ENCODE results near the gene CABLES2. TPM values are rescaled to one million over a fixed set of nuclear protein-coding genes. Genes with fewer than 3 reads are reported as not detected.

The CABLES2 gene
- total and polyA plus RNA-seq, 9 of the 15 experiments (the other 6 are each of a cell fraction or from before 2014, with no cell fraction given), result 0.46 to 4.2 (median 1.6) TPM

DNA sequence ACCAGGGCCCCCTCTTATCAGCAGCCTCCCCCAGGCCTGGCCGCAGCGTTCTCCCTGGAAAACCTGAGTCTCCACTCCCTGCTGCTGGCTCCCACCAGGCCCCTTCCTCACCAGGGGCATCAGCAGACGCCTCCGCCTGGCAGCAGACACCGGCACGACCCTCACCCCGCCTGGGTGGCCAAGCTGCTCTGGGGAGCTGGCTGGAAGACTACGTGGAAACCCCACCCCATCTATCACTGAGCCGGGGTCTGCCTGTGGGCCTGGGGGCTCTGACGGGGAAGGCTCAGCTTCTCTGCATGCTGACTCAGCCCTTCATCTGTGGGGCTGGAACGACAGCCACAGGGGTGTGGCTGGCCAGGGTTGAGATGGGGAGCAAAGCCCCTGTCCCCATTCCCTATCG lies 39.4 kb upstream of the CABLES2 start (continued):
- TF ChIP-seq, protein P1, sequence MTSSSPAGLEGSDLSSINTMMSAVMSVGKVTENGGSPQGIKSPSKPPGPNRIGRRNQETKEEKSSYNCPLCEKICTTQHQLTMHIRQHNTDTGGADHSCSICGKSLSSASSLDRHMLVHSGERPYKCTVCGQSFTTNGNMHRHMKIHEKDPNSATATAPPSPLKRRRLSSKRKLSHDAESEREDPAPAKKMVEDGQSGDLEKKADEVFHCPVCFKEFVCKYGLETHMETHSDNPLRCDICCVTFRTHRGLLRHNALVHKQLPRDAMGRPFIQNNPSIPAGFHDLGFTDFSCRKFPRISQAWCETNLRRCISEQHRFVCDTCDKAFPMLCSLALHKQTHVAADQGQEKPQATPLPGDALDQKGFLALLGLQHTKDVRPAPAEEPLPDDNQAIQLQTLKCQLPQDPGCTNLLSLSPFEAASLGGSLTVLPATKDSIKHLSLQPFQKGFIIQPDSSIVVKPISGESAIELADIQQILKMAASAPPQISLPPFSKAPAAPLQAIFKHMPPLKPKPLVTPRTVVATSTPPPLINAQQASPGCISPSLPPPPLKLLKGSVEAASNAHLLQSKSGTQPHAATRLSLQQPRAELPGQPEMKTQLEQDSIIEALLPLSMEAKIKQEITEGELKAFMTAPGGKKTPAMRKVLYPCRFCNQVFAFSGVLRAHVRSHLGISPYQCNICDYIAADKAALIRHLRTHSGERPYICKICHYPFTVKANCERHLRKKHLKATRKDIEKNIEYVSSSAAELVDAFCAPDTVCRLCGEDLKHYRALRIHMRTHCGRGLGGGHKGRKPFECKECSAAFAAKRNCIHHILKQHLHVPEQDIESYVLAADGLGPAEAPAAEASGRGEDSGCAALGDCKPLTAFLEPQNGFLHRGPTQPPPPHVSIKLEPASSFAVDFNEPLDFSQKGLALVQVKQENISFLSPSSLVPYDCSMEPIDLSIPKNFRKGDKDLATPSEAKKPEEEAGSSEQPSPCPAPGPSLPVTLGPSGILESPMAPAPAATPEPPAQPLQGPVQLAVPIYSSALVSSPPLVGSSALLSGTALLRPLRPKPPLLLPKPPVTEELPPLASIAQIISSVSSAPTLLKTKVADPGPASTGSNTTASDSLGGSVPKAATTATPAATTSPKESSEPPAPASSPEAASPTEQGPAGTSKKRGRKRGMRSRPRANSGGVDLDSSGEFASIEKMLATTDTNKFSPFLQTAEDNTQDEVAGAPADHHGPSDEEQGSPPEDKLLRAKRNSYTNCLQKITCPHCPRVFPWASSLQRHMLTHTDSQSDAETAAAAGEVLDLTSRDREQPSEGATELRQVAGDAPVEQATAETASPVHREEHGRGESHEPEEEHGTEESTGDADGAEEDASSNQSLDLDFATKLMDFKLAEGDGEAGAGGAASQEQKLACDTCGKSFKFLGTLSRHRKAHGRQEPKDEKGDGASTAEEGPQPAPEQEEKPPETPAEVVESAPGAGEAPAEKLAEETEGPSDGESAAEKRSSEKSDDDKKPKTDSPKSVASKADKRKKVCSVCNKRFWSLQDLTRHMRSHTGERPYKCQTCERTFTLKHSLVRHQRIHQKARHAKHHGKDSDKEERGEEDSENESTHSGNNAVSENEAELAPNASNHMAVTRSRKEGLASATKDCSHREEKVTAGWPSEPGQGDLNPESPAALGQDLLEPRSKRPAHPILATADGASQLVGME (CRISPR knock-in tag; IDR thresholded peaks at IDR 0.05), result no peak
- TF ChIP-seq MAFF (IDR thresholded peaks at IDR 0.05; ENCODE audit: low read length) (0 out of 2 replicates have a peak, but pooled peaks have one; percentile 17), MTA3 (IDR thresholded peaks at IDR 0.05; ENCODE audit: borderline replicate concordance) (no peak), MAFK (IDR thresholded peaks at IDR 0.05; ENCODE audit: low read length) (peak; percentile 57), MAFG (tag; conservative IDR thresholded peaks at IDR 0.05) (peak; percentile 52), RUNX1 (IDR thresholded peaks at IDR 0.05; ENCODE audit: low read depth) (no peak), SMARCA4 (IDR thresholded peaks at IDR 0.05) (no peak), MEF2D (tag; conservative IDR thresholded peaks at IDR 0.05; ENCODE audit: low read depth) (no peak), ZNF316 (IDR thresholded peaks at IDR 0.05) (peak; percentile 89), ZNF766 (CRISPR knock-in tag; conservative IDR thresholded peaks at IDR 0.05) (no peak), ZNF586 (CRISPR knock-in tag; conservative IDR thresholded peaks at IDR 0.05) (no peak), C11orf30 (IDR thresholded peaks at IDR 0.05; ENCODE audit: low read depth) (peak; percentile 88), RNF2 (IDR thresholded peaks at IDR 0.05) (no peak), ELF4 (CRISPR knock-in tag; IDR thresholded peaks at IDR 0.05) (no peak), CXXC5 (CRISPR knock-in tag; IDR thresholded peaks at IDR 0.05) (no peak), RB1 (IDR thresholded peaks at IDR 0.05; ENCODE audit: low read depth) (no peak), POLR2A (conservative IDR thresholded peaks at IDR 0.05) (no peak), YY1 (IDR thresholded peaks at IDR 0.05; ENCODE audit: borderline replicate concordance in 1 of 3, control insufficient read depth in 1 of 3, extremely low read depth in 1 of 3, insufficient read depth in 3 of 3, insufficient read length in 1 of 3, insufficient replicate concordance in 2 of 3, low read depth in 1 of 3, low read length in 2 of 3) (no peak), NFATC3 (IDR thresholded peaks at IDR 0.05) (no peak), ARID1B (IDR thresholded peaks at IDR 0.05) (no peak), TEAD2 (tag; IDR thresholded peaks at IDR 0.05) (no peak)
- TF ChIP-seq, protein P2, sequence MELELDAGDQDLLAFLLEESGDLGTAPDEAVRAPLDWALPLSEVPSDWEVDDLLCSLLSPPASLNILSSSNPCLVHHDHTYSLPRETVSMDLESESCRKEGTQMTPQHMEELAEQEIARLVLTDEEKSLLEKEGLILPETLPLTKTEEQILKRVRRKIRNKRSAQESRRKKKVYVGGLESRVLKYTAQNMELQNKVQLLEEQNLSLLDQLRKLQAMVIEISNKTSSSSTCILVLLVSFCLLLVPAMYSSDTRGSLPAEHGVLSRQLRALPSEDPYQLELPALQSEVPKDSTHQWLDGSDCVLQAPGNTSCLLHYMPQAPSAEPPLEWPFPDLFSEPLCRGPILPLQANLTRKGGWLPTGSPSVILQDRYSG (tag; conservative IDR thresholded peaks at IDR 0.05; ENCODE audit: low read depth), result no peak

All from K562 (cell line).